K562 (cell line): ENCODE measurements around the gene OR10G8. TPM values are rescaled to one million over a fixed set of nuclear protein-coding genes. Genes with fewer than 3 reads are reported as not detected.
A peak's percentile ranks its signal among the peaks of the same experiment; 100 is the strongest.

ENCODE experiments used
- CXXC5 ChIP-seq: fragments of 250-450 bp; sonication (Bioruptor Pico); IDR thresholded peaks from 2 replicates; pipeline ENCODE4 v1.8.0; 2022; ENCODE audit warnings: inconsistent platforms, mild to moderate bottlenecking, moderate library complexity
- EGR1 ChIP-seq: fragments of 450-650 bp; conservative IDR thresholded peaks from 2 replicates; pipeline ENCODE4 v1.6.1; 2017; ENCODE audit warnings: mild to moderate bottlenecking
- EHMT2 ChIP-seq: fragments of 450-650 bp; IDR thresholded peaks from 2 replicates; pipeline ENCODE4 v1.6.1; 2018; ENCODE audit warnings: antibody characterized with exemption
- EP400 ChIP-seq: fragments of 450-650 bp; IDR thresholded peaks from 2 replicates; pipeline ENCODE4 v1.6.1; 2017; ENCODE audit warnings: antibody characterized with exemption, mild to moderate bottlenecking, moderate library complexity
- FOSL1 ChIP-seq: fragments of 200-800 bp; sonication (Bioruptor generic); conservative IDR thresholded peaks from 2 replicates; pipeline ENCODE4 v1.6.1; 2016; ENCODE audit warnings: missing genetic modification characterization, missing compliant biosample characterization
- HDAC1 ChIP-seq, 2 experiments: fragments of 450-650 bp; IDR thresholded peaks; 2 replicates each; pipeline ENCODE4 v1.6.1; 2016 to 2017; ENCODE audit warnings: inconsistent platforms in 1 of 2, mild to moderate bottlenecking in 1 of 2, moderate library complexity in 1 of 2
- HOXB6 ChIP-seq: fragments of 250-450 bp; sonication (Bioruptor Pico); IDR thresholded peaks from 2 replicates; pipeline ENCODE4 v1.5.1; 2022; ENCODE audit warnings: mild to moderate bottlenecking, borderline replicate concordance
- JUND ChIP-seq, 2 experiments: IDR thresholded peaks; 2 replicates in 1 of 2; 3 replicates in 1 of 2; pipeline ENCODE4 v1.6.1; 2011; ENCODE audit warnings: borderline replicate concordance in 2 of 2, low read depth in 2 of 2, low read length in 2 of 2, improper control_type of control experiment in 1 of 2, missing biosample characterization in 1 of 2, missing genetic modification characterization in 1 of 2, missing genetic modification reagents in 1 of 2
- NR2C2 ChIP-seq, 2 experiments: fragments of 200-800 bp in 1 of 2; sonication (Bioruptor generic) in 1 of 2; sonication (generic) in 1 of 2; formaldehyde crosslinking in 1 of 2; IDR thresholded peaks; 2 replicates each; pipeline versions ENCODE4 v1.6.1 to v1.8.0; 2016 to 2022; ENCODE audit warnings: mild to moderate bottlenecking in 1 of 2, missing compliant biosample characterization in 1 of 2, missing genetic modification characterization in 1 of 2, missing genetic modification reagents in 1 of 2
- RBFOX2 ChIP-seq: fragments of 200-400 bp; formaldehyde crosslinking; IDR thresholded peaks from 2 replicates; pipeline ENCODE4 v1.6.1; 2017; ENCODE audit warnings: low read depth, mild to moderate bottlenecking, low read length, moderate library complexity
- RCOR1 ChIP-seq, 2 experiments: IDR thresholded peaks; 2 replicates each; pipeline ENCODE4 v1.6.1; 2012; ENCODE audit warnings: low read depth in 2 of 2, low read length in 2 of 2, borderline replicate concordance in 1 of 2, improper control_type of control experiment in 1 of 2
- REST ChIP-seq, 2 experiments: fragments of 450-650 bp; formaldehyde crosslinking in 1 of 2; IDR thresholded peaks; 2 replicates each; pipeline versions ENCODE4 v1.4.0 to v1.6.1; 2014 to 2020; ENCODE audit warnings: mild to moderate bottlenecking in 2 of 2, borderline replicate concordance in 1 of 2, low read depth in 1 of 2
- SP1 ChIP-seq: sonication (generic); formaldehyde crosslinking; IDR thresholded peaks from 2 replicates; pipeline ENCODE4 v1.8.1; 2022; ENCODE audit warnings: mild to moderate bottlenecking, missing genetic modification reagents
- ZBTB2 ChIP-seq: fragments of 450-650 bp; IDR thresholded peaks from 2 replicates; pipeline ENCODE4 v1.6.1; 2016; ENCODE audit warnings: antibody characterized with exemption
- polyA plus RNA-seq, 8 experiments: library from polyadenylated mRNA; depleted of rRNA in 4 of 8; stranded (reverse) in 5 of 8; unstranded in 3 of 8; fragments of >200 nt; fragmentation: Nextera tagmentation in 2 of 8; fragmentation: Illumina TruSeq in 1 of 8; extraction: Ambion mirVana in 2 of 8; extraction: Trizol in 1 of 8; gene quantifications; 2 replicates each; pipeline versions ENCODE4 v1.2.1 to v1.2.3, GENCODE V29; 2011 to 2014; ENCODE audit warnings: inconsistent platforms in 1 of 8, missing spikeins in 1 of 8
- total RNA-seq, 7 experiments: library from RNA; depleted of rRNA in 6 of 7; stranded (reverse); fragments of >200 nt in 6 of 7; fragmentation: Illumina TruSeq in 2 of 7; extraction: Trizol in 2 of 7; gene quantifications; 2 replicates each; pipeline versions ENCODE4 v1.2.1 to v1.2.3, GENCODE V29; 2011 to 2021; ENCODE audit warnings: low replicate concordance in 1 of 7

OR10G8 gene
- total and polyA plus RNA-seq, 9 of the 15 experiments (the other 6 are each of a cell fraction or from before 2014, with no cell fraction given) = not detected

DNA sequence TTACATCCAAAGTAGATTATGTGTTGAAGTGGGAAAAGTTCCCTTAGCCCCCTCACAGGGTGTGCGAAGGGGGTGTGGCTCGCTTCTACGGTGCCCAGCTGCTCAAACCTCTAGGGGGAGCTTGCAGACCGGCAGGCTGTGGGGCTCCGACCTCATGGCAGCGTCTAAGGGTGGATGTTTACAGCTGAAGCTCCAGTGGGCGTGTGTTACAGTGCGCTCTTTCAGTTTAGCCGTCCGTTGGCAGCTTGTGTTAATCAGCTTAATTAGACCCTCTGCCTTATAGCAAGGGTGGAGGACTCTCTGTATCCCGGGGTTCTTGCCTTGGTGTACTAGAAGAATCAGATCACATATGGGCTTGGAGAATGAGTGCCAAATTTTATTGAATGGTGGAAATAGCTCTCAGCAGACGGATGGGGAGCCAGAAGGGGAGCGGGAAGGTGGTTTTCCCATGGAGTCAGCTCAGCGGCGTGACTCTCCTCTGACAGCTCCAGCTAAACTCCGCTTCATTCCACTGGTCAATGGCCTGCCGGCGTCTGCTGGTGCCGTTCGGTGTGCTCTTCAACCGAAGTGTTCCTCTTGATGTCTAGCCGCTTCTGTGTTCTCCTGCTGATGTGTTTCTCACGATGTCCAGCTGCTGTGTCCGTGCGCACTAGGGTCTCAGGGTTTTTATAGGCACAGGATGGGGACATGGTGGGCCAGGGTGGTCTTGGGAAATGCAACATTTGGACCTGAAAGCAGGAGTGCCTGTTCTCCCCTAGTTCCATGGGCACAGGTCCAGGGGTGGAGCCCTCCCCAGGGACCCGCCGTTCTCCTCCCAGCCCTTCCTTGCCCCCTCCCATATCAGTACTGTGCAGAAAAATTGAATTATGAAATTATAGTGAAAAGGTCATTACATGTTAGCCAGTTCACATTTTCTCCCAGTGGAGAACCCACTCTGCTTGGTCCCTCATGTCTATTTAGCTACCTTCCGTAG lies 43.1 kb downstream of the OR10G8 start (continued):
- 0 out of 2 replicates have a peak, but pooled peaks have one; percentile 33 for TF ChIP-seq FOSL1 (tag)
- TF ChIP-seq EHMT2 = 0 out of 2 replicates have a peak, but pooled peaks have one; percentile 15
- TF ChIP-seq CXXC5 (CRISPR knock-in tag) = peak; percentile 52; the same call in 1 of the 2 replicates
- peak; percentile 61; the same call in 1 of the 2 replicates for TF ChIP-seq REST (IDR thresholded peaks at IDR 0.05; ENCODE audit: borderline replicate concordance)
- no peak for TF ChIP-seq REST (CRISPR knock-in tag; IDR thresholded peaks at IDR 0.05; ENCODE audit: low read depth)
- peak in 1 of 2 experiments; percentile 70; a peak in 1 of 4 replicates for TF ChIP-seq HDAC1 (IDR thresholded peaks at IDR 0.05)
- no peak for TF ChIP-seq ZBTB2
- TF ChIP-seq SP1 (CRISPR knock-in tag) = peak; percentile 76
- TF ChIP-seq EGR1 = peak; percentile 49
- no peak for TF ChIP-seq HOXB6
- TF ChIP-seq JUND (IDR thresholded peaks at IDR 0.05; ENCODE audit: borderline replicate concordance, low read depth, low read length) = peak; percentile 41; the same call in 1 of the 2 replicates
- TF ChIP-seq JUND (tag; IDR thresholded peaks at IDR 0.05; ENCODE audit: borderline replicate concordance, low read depth, low read length) = no peak; the same call in 2 of the 3 replicates
- peak; percentile 71 for TF ChIP-seq EP400
- peak; percentile 33; the same call in 1 of the 2 replicates for TF ChIP-seq RBFOX2
- no peak for TF ChIP-seq NR2C2 (CRISPR knock-in tag; IDR thresholded peaks at IDR 0.05)
- no peak for TF ChIP-seq NR2C2 (tag; IDR thresholded peaks at IDR 0.05)
- peak in 1 of 2 experiments; percentile 71; a peak in 2 of 4 replicates for TF ChIP-seq RCOR1 (IDR thresholded peaks at IDR 0.05; ENCODE audit: borderline replicate concordance in 1 of 2, low read depth in 2 of 2, low read length in 2 of 2)
